Measurements from ENCODE around the gene MET. TPM values are rescaled to one million over a fixed set of nuclear protein-coding genes. Genes with fewer than 3 reads are reported as not detected.

MET gene
- total RNA-seq, 1 experiment from 2014 or later: 5.0 TPM

DNA sequence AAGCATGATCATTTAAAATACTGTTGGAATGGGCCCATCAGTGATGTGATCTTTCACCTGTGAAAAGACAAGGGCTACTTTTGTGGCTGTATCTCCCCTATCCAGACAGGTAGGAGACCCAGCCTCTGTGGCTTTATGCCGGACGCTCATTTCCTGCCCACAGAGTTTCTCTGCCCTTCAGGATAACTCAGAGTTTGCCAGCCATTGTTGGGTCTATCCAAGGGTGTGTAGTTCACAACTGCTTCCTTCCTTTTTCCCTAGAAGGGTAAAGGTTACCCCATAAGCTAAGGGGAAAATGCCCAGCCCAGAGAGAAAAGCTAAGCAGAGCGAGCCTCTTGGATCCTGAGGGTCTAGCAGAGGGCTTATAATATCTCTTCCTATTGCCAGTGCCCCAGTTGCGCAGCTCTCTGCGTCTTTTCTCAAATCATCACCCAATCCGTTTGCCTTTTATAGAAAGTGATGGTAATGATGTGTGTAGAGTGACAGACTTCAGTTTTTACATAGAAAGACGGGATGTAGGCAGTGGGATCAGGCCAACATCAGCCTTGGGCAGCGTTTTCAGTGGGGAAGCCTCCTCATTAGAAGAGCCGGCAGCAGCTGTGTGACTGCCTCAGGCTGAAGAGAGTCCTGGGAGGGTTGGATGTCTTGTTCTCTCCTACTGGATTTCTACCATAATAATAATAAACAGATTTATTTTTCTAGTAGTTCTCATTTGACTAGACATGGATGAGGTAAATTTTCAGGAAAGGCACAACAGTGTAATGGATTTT, 80.5 kb downstream of the MET start:
- Histone ChIP-seq H3K9me3 (ENCODE audit: control insufficient read depth, low read depth, low read length) (no peaks in the 10 kb centered on the region), H3K79me2 (ENCODE audit: insufficient read depth, low read length) (no peaks in the 10 kb centered on the region), H4K8ac (replicated peaks; ENCODE audit: insufficient read length, low read depth, low read length) (no peak overlapping the region), H3K23me2 (ENCODE audit: insufficient read length, low read depth, low read length, poor library complexity, severe bottlenecking) (no peaks in the 10 kb centered on the region), H3K27me3 (ENCODE audit: insufficient read depth, low read length) (no peaks in the 10 kb centered on the region), H2BK15ac (ENCODE audit: low read depth, low read length) (no peak overlapping the region), H3K4me1 (ENCODE audit: insufficient read depth, low read length) (no peaks in the 10 kb centered on the region), H4K91ac (ENCODE audit: insufficient read length, low read depth, low read length) (no peak overlapping the region), H2BK5ac (ENCODE audit: insufficient read length, low read length) (no peak overlapping the region), H2BK20ac (ENCODE audit: low read depth, low read length, poor library complexity, severe bottlenecking) (no peak overlapping the region), H3K27ac (ENCODE audit: insufficient read length, low read depth, low read length) (no peak overlapping the region), H3K23ac (ENCODE audit: insufficient read length, low read depth, low read length) (no peak overlapping the region), H3K18ac (ENCODE audit: insufficient read length, low read depth, low read length) (no peak overlapping the region), H3K4ac (ENCODE audit: low read depth, low read length) (no peak overlapping the region), H3K9ac (ENCODE audit: extremely low read depth, insufficient read length, low read length) (no peak overlapping the region), H3K14ac (ENCODE audit: insufficient read depth, low read length) (no peak overlapping the region), H3K56ac (ENCODE audit: insufficient read length, low read depth, low read length) (no peak overlapping the region), H2AK5ac (ENCODE audit: insufficient read length, low read length) (no peak overlapping the region), H4K5ac (ENCODE audit: insufficient read length, low read depth, low read length) (no peak overlapping the region), H3T11ph (ENCODE audit: low read length) (no peak overlapping the region), H2AFZ (ENCODE audit: low read length) (no peak overlapping the region), H4K20me1 (ENCODE audit: control insufficient read depth, insufficient read depth, insufficient read length) (no peaks in the 10 kb centered on the region), H3K4me2 (ENCODE audit: insufficient read depth, insufficient read length, low read length) (no peak overlapping the region), H3K79me1 (ENCODE audit: insufficient read depth, low read depth, low read length, poor library complexity, severe bottlenecking) (no peaks in the 10 kb centered on the region), H2BK120ac (ENCODE audit: low read depth, low read length, poor library complexity, severe bottlenecking) (no peak overlapping the region), H2BK12ac (ENCODE audit: insufficient read length, low read depth, low read length) (no peak overlapping the region)
- Mint-ChIP-seq H3K4me3 (no peak overlapping the region), H3K9me3 (peaks cover 24 to 27% of the 10 kb centered on the region in 2 experiments; a peak in 4 of 5 replicates), H3K36me3 (ENCODE audit: insufficient read depth in 1 of 3, low read depth in 3 of 3) (peaks cover 0 to 12% (median 12%) of the 10 kb centered on the region in 3 experiments; a peak in 4 of 7 replicates), H3K27ac (no peak overlapping the region; a peak in 1 of 7 replicates), H3K27me3 (ENCODE audit: low read depth) (no peaks in the 10 kb centered on the region), H3K4me1 (0 out of 4 replicates have a peak, but pooled peaks cover 0 to 3% of the 10 kb centered on the region in 2 experiments)
- no CpG with 5 or more reads among the region's 9 CpGs for WGBS (ENCODE audit: extremely low coverage, insufficient read length, low lambda C conversion rate)
- DNase-seq: no peak
- TF ChIP-seq, protein P1, sequence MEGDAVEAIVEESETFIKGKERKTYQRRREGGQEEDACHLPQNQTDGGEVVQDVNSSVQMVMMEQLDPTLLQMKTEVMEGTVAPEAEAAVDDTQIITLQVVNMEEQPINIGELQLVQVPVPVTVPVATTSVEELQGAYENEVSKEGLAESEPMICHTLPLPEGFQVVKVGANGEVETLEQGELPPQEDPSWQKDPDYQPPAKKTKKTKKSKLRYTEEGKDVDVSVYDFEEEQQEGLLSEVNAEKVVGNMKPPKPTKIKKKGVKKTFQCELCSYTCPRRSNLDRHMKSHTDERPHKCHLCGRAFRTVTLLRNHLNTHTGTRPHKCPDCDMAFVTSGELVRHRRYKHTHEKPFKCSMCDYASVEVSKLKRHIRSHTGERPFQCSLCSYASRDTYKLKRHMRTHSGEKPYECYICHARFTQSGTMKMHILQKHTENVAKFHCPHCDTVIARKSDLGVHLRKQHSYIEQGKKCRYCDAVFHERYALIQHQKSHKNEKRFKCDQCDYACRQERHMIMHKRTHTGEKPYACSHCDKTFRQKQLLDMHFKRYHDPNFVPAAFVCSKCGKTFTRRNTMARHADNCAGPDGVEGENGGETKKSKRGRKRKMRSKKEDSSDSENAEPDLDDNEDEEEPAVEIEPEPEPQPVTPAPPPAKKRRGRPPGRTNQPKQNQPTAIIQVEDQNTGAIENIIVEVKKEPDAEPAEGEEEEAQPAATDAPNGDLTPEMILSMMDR (conservative IDR thresholded peaks at IDR 0.05): no peak

Data from H9 (cell line).